SK-N-MC (cell line): ENCODE results near the gene CTAGE1.

Experiments
- EZH2 ChIP-seq: fragments of 200-600 bp; sonication (generic); IDR thresholded peaks from one replicate; pipeline ENCODE4 v1.6.1; 2017; ENCODE audit warnings: antibody characterized with exemption
- FOXP2 ChIP-seq: optimal IDR thresholded peaks from 2 replicates; pipeline ENCODE3; 2011; ENCODE audit warnings: mild to moderate bottlenecking, moderate library complexity; ENCODE audit not compliant: insufficient read depth; ENCODE audit errors: extremely low read length, control extremely low read depth
- POLR2AphosphoS5 ChIP-seq: IDR thresholded peaks from 2 replicates; pipeline ENCODE4 v1.6.1; 2012; ENCODE audit warnings: mild to moderate bottlenecking, low read depth, low read length, borderline replicate concordance

- TF ChIP-seq EZH2 (no peak), POLR2AphosphoS5 (no peak), FOXP2 (no peak)
Measured at GRCh38 chr18:22387364-22387763, 30.4 kb downstream of the CTAGE1 start.
